Duodenal mucosa (tissue), 2 donors: ENCODE measurements around the gene SH3RF3.

Source experiments
- H3K27ac ChIP-seq: one replicate; pipeline ENCODE4 v1.7.0; 2013; ENCODE audit warnings: low read depth, low read length
- H3K27me3 ChIP-seq, 2 donors: one replicate each; pipeline ENCODE4 v1.7.0; 2013; ENCODE audit warnings: low read length in 2 of 2, control low read depth in 1 of 2; ENCODE audit not compliant: insufficient read depth in 2 of 2, control insufficient read depth in 1 of 2
- H3K36me3 ChIP-seq, 2 donors: one replicate each; pipeline ENCODE4 v1.7.0; 2013; ENCODE audit warnings: low read length in 2 of 2, control low read depth in 1 of 2; ENCODE audit not compliant: insufficient read depth in 2 of 2, control insufficient read depth in 1 of 2
- H3K4me1 ChIP-seq, 2 donors: one replicate each; pipeline ENCODE4 v1.7.0; 2013; ENCODE audit warnings: low read length in 2 of 2, control low read depth in 1 of 2; ENCODE audit not compliant: insufficient read depth in 2 of 2, control insufficient read depth in 1 of 2
- H3K4me3 ChIP-seq, 2 donors: one replicate each; pipeline ENCODE4 v1.7.0; 2013; ENCODE audit warnings: low read length in 2 of 2, low read depth in 1 of 2
- H3K9ac ChIP-seq, 2 donors: one replicate each; pipeline ENCODE4 v1.7.0; 2013; ENCODE audit warnings: low read length in 2 of 2, low read depth in 1 of 2
- H3K9me3 ChIP-seq, 2 donors: one replicate each; pipeline ENCODE4 v1.7.0; 2013; ENCODE audit warnings: low read length in 2 of 2, control low read depth in 1 of 2; ENCODE audit not compliant: control insufficient read depth in 1 of 2

SH3RF3 gene

GRCh38 chr2:109417701-109418335 is 288.8 kb downstream of the SH3RF3 start:
- H3K9ac ChIP-seq = no peak overlapping the region

GRCh38 chr2:109418716-109419115 is 289.7 kb downstream of the SH3RF3 start:
- Histone ChIP-seq H3K9me3 (no peaks in the 10 kb centered on the region), H3K4me1 (no peaks in the 10 kb centered on the region), H3K27me3 (no peaks in the 10 kb centered on the region), H3K9ac (no peak overlapping the region), H3K36me3 (no peaks in the 10 kb centered on the region), H3K27ac (no peak overlapping the region), H3K4me3 (no peak overlapping the region)

More at GRCh38 chr2:109417701-109418335, 288.8 kb downstream of the SH3RF3 start:
- Histone ChIP-seq H3K4me1 (no peaks in the 10 kb centered on the region), H3K4me3 (no peak overlapping the region), H3K36me3 (no peaks in the 10 kb centered on the region), H3K27me3 (no peaks in the 10 kb centered on the region), H3K9me3 (no peaks in the 10 kb centered on the region), H3K27ac (no peak overlapping the region)

GRCh38 chr2:109419171-109419756 is 290.3 kb downstream of the SH3RF3 start:
- no peaks in the 10 kb centered on the region for H3K9me3 ChIP-seq
- H3K27ac ChIP-seq = no peak overlapping the region
- H3K4me1 ChIP-seq = no peaks in the 10 kb centered on the region
- H3K36me3 ChIP-seq = no peaks in the 10 kb centered on the region
- no peak overlapping the region for H3K4me3 ChIP-seq
- no peaks in the 10 kb centered on the region for H3K27me3 ChIP-seq
- no peak overlapping the region for H3K9ac ChIP-seq

- Histone ChIP-seq H3K27ac (no peak overlapping the region), H3K4me3 (no peak overlapping the region), H3K27me3 (no peaks in the 10 kb centered on the region), H3K9me3 (no peaks in the 10 kb centered on the region), H3K9ac (no peak overlapping the region), H3K36me3 (no peaks in the 10 kb centered on the region), H3K4me1 (no peaks in the 10 kb centered on the region)
Measured at GRCh38 chr2:109419960-109420370, 291.0 kb downstream of the SH3RF3 start.

GRCh38 chr2:109421101-109421500 is 292.1 kb downstream of the SH3RF3 start:
- H3K9me3 ChIP-seq = no peaks in the 10 kb centered on the region
- H3K4me1 ChIP-seq = no peaks in the 10 kb centered on the region
- no peak overlapping the region for H3K4me3 ChIP-seq
- no peak overlapping the region for H3K9ac ChIP-seq
- no peak overlapping the region for H3K27ac ChIP-seq
- no peaks in the 10 kb centered on the region for H3K36me3 ChIP-seq
- no peaks in the 10 kb centered on the region for H3K27me3 ChIP-seq

GRCh38 chr2:109421642-109422041 is 292.6 kb downstream of the SH3RF3 start:
- no peak overlapping the region for H3K4me3 ChIP-seq
- H3K36me3 ChIP-seq = no peaks in the 10 kb centered on the region
- no peaks in the 10 kb centered on the region for H3K27me3 ChIP-seq
- H3K9me3 ChIP-seq = no peaks in the 10 kb centered on the region
- H3K9ac ChIP-seq = no peak overlapping the region
- no peaks in the 10 kb centered on the region for H3K4me1 ChIP-seq
- no peak overlapping the region for H3K27ac ChIP-seq

- Histone ChIP-seq H3K4me1 (no peaks in the 10 kb centered on the region), H3K9ac (no peak overlapping the region), H3K27me3 (no peaks in the 10 kb centered on the region), H3K36me3 (no peaks in the 10 kb centered on the region), H3K27ac (no peak overlapping the region), H3K4me3 (no peak overlapping the region), H3K9me3 (no peaks in the 10 kb centered on the region)
Measured at GRCh38 chr2:109422071-109422757, 293.2 kb downstream of the SH3RF3 start.

GRCh38 chr2:109422758-109423500 is 293.9 kb downstream of the SH3RF3 start:
- Histone ChIP-seq H3K4me3 (no peak overlapping the region), H3K27ac (no peak overlapping the region), H3K9ac (no peak overlapping the region), H3K4me1 (no peaks in the 10 kb centered on the region), H3K36me3 (no peaks in the 10 kb centered on the region), H3K27me3 (no peaks in the 10 kb centered on the region), H3K9me3 (no peaks in the 10 kb centered on the region)

GRCh38 chr2:109423556-109424359 is 294.8 kb downstream of the SH3RF3 start:
- H3K27ac ChIP-seq = no peak overlapping the region
- H3K4me3 ChIP-seq = no peak overlapping the region
- H3K4me1 ChIP-seq = no peaks in the 10 kb centered on the region
- no peaks in the 10 kb centered on the region for H3K27me3 ChIP-seq
- H3K9ac ChIP-seq = no peak overlapping the region
- no peaks in the 10 kb centered on the region for H3K9me3 ChIP-seq
- H3K36me3 ChIP-seq = no peaks in the 10 kb centered on the region
